ENCODE results near the gene PLPPR3. TPM values are rescaled to one million over a fixed set of nuclear protein-coding genes. Genes with fewer than 3 reads are reported as not detected.

PLPPR3 gene
- total and polyA plus RNA-seq, 9 of the 15 experiments (the other 6 are each of a cell fraction or from before 2014, with no cell fraction given), result 0.01 to 48.2 (median 8.6) TPM

- 0 out of 2 replicates have a peak, but pooled peaks have one; percentile 18 for TF ChIP-seq FOXJ2 (tag; IDR thresholded peaks at IDR 0.05)
- TF ChIP-seq HMGXB4 (CRISPR knock-in tag; IDR thresholded peaks at IDR 0.05), result no peak; the same call in 1 of the 2 replicates
- TF ChIP-seq PREB (CRISPR knock-in tag; IDR thresholded peaks at IDR 0.05), result 0 out of 2 replicates have a peak, but pooled peaks have one; percentile 22
- TF ChIP-seq MTF1 (CRISPR knock-in tag; IDR thresholded peaks at IDR 0.05; ENCODE audit: borderline replicate concordance), result no peak
- no peak; a peak in 1 of 4 replicates for TF ChIP-seq MAZ (CRISPR knock-in tag; conservative IDR thresholded peaks at IDR 0.05 in 1 of 2, IDR thresholded peaks at IDR 0.05 in 1 of 2)
- no peak for TF ChIP-seq ZNF121 (CRISPR knock-in tag; conservative IDR thresholded peaks at IDR 0.05)
- no peak for TF ChIP-seq ZSCAN32 (CRISPR knock-in tag; IDR thresholded peaks at IDR 0.05)
- no peak for TF ChIP-seq TCF7 (IDR thresholded peaks at IDR 0.05; ENCODE audit: borderline replicate concordance)
- TF ChIP-seq ZBTB9 (CRISPR knock-in tag; IDR thresholded peaks at IDR 0.05), result 0 out of 2 replicates have a peak, but pooled peaks have one; percentile 51
- no peak; a peak in 1 of 4 replicates for TF ChIP-seq UBTF (IDR thresholded peaks at IDR 0.05; ENCODE audit: borderline replicate concordance in 1 of 2, low read depth in 2 of 2, low read length in 2 of 2)
- TF ChIP-seq ZNF668 (CRISPR knock-in tag; IDR thresholded peaks at IDR 0.05), result peak; percentile 28; the same call in 1 of the 2 replicates
- TF ChIP-seq POLR2G (IDR thresholded peaks at IDR 0.05; ENCODE audit: low read depth, low read length), result peak; percentile 83
- TF ChIP-seq ZC3H4 (CRISPR knock-in tag; IDR thresholded peaks at IDR 0.05; ENCODE audit: borderline replicate concordance), result 0 out of 2 replicates have a peak, but pooled peaks have one; percentile 21
- peak; percentile 95 for TF ChIP-seq ZNF766 (CRISPR knock-in tag; conservative IDR thresholded peaks at IDR 0.05)
- peak; percentile 61; the same call in 1 of the 2 replicates for TF ChIP-seq TGIF2 (CRISPR knock-in tag; IDR thresholded peaks at IDR 0.05)
Measured at GRCh38 chr19:797528-798414, 24.0 kb downstream of the PLPPR3 start (continued).

Data from K562 (cell line).